NCI-H2196 treated with DMSO at 0.1 percent for 48 hours (cell line): ENCODE measurements around the gene PRTFDC1.
"Not testable (repeated sequence)": the region's sequence is repeated elsewhere in the genome, so short reads cannot be mapped to it uniquely, and the experiment has no call there.

Experiments
- DNase-seq: peaks from one replicate; lab custom pipeline; 2025; ENCODE audit not compliant: unreplicated experiment; lab: John Stamatoyannopoulos, UW

Gene PRTFDC1

GRCh38 chr10:24849501-24850299, 102.7 kb downstream of the PRTFDC1 start:
- no peak for DNase-seq

- no peak for DNase-seq
Observed at GRCh38 chr10:24849051-24849450, 103.4 kb downstream of the PRTFDC1 start.

GRCh38 chr10:24848195-24848594, 104.2 kb downstream of the PRTFDC1 start:
- no peak for DNase-seq

GRCh38 chr10:24847112-24848070, 105.0 kb downstream of the PRTFDC1 start:
- no peak for DNase-seq

- DNase-seq, result no peak
Observed at GRCh38 chr10:24844742-24845141, 107.7 kb downstream of the PRTFDC1 start.

- no peak for DNase-seq
Observed at GRCh38 chr10:24843256-24843655, 109.2 kb downstream of the PRTFDC1 start.

GRCh38 chr10:24842856-24843255, 109.5 kb downstream of the PRTFDC1 start:
- no peak for DNase-seq

- DNase-seq, result no peak
Observed at GRCh38 chr10:24841530-24841929, 110.9 kb downstream of the PRTFDC1 start.

GRCh38 chr10:24840784-24841183, 111.6 kb downstream of the PRTFDC1 start:
- DNase-seq, result no peak

GRCh38 chr10:24837781-24838180, 114.6 kb downstream of the PRTFDC1 start:
- not testable (repeated sequence) for DNase-seq

GRCh38 chr10:24834869-24835268, 117.5 kb downstream of the PRTFDC1 start:
- no peak for DNase-seq

GRCh38 chr10:24826009-24826408, 126.4 kb downstream of the PRTFDC1 start:
- no peak for DNase-seq

- no peak for DNase-seq
Observed at GRCh38 chr10:24825551-24825950, 126.9 kb downstream of the PRTFDC1 start.

GRCh38 chr10:24824536-24824935, 127.9 kb downstream of the PRTFDC1 start:
- DNase-seq, result no peak

GRCh38 chr10:24824124-24824523, 128.3 kb downstream of the PRTFDC1 start:
- DNase-seq, result no peak

GRCh38 chr10:24822590-24822989, 129.8 kb downstream of the PRTFDC1 start:
- no peak for DNase-seq

- DNase-seq, result no peak
Observed at GRCh38 chr10:24821986-24822385, 130.4 kb downstream of the PRTFDC1 start.

- no peak for DNase-seq
Observed at GRCh38 chr10:24816868-24817396, 135.5 kb downstream of the PRTFDC1 start.

GRCh38 chr10:24814568-24815313, 137.7 kb downstream of the PRTFDC1 start:
- DNase-seq, result no peak

GRCh38 chr10:24813856-24814255, 138.6 kb downstream of the PRTFDC1 start:
- no peak for DNase-seq

- DNase-seq, result no peak
Observed at GRCh38 chr10:24806262-24806661, 146.1 kb downstream of the PRTFDC1 start.
